Tongue (tissue), 2 donors: ENCODE data around the gene MYO1E. TPM values are rescaled to one million over a fixed set of nuclear protein-coding genes. Genes with fewer than 3 reads are reported as not detected.
"Not testable (repeated sequence)": the region's sequence is repeated elsewhere in the genome, so short reads cannot be mapped to it uniquely, and the experiment has no call there.

Experiments used
- DNase-seq: peaks from one replicate; pipeline ENCODE4 v3.0.0-alpha.2; 2015
- total RNA-seq: library from RNA; depleted of rRNA; stranded (reverse); fragments of >200 nt; gene quantifications from one replicate; pipeline ENCODE4 v1.2.3, GENCODE V29; 2014

MYO1E gene
- total RNA-seq = 66.6 TPM

DNA sequence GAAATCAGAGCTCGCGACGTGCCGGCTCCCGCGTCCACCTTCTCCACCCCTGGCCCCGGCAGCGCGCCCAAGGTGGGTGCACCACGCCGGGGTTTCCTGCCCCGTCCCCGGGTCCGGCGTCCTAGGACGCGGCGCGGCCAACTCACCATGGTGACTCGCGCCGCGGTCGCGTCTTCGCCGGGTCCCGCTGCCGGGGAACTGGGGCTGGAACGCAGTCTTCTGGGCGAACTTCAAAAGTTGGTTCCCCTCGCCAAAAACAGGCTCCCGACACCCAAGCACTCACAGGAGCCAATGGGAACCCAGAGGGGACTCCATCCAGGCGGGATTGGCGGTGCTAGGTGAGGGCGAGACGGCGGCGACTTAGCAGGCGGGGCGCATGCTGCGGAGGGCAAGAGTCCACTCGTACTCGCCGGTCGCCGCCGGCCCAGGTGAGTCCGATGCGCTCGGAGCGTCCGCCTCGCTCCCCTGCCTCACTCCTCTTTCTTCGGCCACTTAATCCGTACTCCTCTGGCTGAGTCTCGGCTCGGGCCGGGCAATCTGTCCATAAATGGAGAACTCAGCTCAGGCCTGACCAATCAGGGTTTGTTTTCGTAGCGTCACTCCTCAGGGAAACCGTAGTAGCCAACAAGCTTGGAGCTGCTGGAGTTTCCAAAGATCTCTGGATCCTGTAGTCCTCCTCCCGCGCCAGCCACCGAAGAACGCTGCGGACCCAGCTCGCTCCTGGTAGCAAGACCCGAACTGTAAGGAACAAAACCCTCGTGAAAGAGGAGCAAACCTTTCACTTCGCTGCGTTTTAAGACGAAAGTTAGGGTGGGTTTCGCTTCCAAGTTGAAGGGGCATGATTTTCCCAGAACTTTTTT lies at the start of gene MYO1E:
Gene MYO1E (minus strand): TSS at position 520 of the 860 bp plus-strand sequence. CDS start 371 bp downstream, at position 149.
- DNase-seq = peak; percentile 98

- DNase-seq = peak; percentile 38
Observed at GRCh38 chr15:59420986-59421618, 48.4 kb upstream of the MYO1E start.

DNA sequence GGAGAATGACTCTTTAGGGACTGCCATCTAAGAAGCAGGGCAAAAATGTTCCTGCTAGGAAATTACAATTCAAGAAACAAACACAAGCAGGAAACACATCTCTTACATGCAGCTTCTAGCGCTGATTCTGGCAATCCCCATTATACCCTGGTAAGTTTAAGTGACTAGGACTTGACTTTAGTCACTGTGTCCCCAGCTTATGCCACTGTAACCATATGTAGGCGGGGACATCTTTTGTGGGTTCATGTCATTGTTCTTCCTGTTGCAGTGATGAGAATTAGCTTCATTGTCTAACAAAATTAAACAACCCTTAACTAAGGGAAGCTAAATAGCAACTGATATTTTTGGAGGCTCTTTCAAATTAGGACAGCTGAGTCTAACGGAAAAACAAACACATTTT lies 47.4 kb upstream of the MYO1E start:
- DNase-seq = no peak

DNA sequence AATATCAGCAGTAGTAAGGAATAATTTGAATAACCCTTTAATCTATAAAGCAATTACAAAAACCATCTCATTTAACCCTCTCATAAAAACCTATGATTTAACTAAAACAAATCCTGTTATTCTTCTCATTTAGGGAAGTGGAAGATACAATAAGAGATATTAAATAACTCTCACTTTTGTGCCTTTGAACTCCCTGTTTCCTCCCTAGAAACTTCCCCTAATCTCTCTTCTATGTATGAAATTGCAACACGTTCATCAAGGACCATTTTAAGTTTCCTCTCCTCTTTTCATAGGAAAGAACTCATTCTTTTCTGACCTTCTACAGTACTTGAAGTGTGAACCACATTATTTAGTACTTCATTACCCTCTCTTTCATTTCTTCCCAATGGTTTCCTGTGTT lies 46.5 kb upstream of the MYO1E start:
- DNase-seq = no peak

DNA sequence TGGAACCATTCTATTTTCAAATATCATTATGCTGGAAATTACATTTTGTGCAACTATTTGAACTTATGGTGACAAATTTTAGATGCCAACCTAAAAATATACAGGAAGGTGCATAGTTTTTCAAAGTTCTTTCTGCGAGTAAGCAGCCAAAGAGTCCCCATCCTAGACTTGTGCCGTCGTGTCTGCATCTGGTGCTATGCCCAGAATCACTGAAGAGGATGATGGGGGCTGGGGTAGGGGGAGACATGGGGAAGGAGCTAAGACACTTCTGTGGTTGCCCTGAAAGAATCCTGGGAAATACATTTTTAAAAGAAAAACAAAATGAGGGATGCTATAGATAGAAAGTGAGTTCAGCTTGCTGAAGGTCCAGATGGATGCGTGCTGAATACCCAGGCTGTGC lies 44.1 kb upstream of the MYO1E start:
- no peak for DNase-seq

DNA sequence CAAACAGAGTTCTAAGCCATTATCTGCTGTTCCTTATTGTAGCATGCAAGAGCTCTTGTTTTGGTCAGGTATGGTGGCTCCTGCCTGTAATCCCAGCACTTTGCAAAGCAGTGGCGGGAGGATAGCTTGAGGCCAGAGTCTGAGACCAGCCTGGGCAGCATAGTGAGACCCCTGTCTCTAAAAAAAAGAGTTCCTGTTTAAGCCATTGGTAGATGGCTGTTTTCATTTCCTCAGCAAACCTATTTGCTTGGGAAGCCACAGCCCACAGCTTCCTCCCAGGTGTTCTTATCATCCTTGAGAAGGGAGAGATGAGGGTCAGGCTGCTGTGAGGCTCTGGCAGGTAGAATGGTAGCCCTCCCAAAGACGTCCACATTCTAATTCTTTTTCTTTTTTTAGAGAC lies 40.9 kb upstream of the MYO1E start:
- no peak for DNase-seq

- DNase-seq = peak; percentile 24
Observed at GRCh38 chr15:59410391-59410896, 37.8 kb upstream of the MYO1E start.

GRCh38 chr15:59407946-59408345 lies 35.3 kb upstream of the MYO1E start:
- DNase-seq = peak; percentile 13

- no peak for DNase-seq
Observed at GRCh38 chr15:59406446-59406845, 33.8 kb upstream of the MYO1E start.

GRCh38 chr15:59405079-59405478 lies 32.4 kb upstream of the MYO1E start:
- no peak for DNase-seq

- DNase-seq = no peak
Observed at GRCh38 chr15:59401824-59402569, 29.3 kb upstream of the MYO1E start.

DNA sequence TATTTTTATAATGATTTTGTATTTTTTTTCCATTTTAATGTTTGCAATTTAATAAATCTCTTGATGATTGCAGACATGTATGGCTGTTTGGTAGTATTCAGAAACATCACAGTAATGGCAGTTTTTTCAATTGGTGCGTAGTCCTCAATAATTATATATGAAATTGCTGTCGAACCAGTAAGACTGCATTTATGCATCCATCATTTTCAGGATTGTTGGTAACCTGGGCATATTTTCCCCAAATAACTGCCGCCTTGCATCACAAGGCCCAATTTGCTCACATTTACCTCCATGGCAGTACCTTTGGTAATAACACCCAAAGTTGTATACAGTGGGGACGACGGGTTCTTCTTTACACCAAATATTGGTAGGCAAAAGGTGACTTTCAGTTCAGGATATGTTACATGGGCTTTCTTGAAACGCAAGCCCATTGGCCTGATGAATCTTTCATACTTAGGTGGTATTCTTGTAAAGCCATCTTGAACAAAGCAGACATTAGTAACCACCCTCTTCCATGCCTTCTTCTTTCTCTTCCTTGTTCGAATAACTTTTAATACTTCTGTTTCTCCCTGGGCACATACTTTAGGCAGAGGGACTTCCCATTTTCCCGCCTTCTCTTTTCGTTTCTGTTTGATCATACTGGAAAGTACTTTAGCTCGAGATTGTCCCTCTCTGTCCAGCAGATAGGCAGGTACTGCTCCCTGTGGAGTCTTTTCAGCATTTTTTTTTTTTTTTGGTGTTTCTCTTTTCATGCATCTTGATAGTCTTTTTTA lies 28.6 kb upstream of the MYO1E start:
- not testable (repeated sequence) for DNase-seq

DNA sequence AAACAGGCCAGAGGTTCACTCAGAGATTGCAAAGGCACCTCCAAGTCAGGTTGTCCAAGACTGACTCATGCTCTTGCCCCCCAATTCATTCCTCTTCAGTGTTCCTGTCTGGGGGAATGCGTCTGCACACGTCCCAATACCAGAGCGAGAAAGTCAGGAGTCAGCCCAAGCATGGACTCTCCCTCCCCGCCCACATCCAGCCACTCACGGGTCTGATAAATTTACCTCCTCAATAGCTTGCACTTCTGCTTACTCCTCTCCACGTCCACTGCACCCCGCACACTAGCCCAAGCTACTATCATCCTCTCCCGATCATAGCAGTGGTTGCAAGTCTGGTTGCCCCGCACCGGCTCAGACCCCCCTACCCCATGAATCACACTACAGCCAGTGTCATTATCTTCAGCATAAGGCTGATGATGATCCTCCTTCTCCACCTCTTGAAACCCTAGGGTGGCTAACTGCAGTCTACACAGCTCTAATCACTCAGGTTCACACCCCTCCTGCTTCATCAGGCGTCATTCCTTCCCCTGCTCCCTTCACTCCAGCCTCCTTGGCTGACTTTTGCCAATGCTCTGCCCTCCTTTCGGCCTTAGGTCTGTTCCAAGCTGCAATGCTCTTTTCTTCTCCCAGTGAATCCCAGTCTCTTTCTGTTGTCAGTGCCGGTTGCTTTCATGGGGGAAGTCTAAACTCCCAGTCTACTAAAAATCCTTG lies 27.6 kb upstream of the MYO1E start:
- DNase-seq = no peak

GRCh38 chr15:59399465-59400102 lies 26.9 kb upstream of the MYO1E start:
- no peak for DNase-seq

GRCh38 chr15:59398220-59398619 lies 25.5 kb upstream of the MYO1E start:
- no peak for DNase-seq

- no peak for DNase-seq
Observed at GRCh38 chr15:59396679-59397078, 24.0 kb upstream of the MYO1E start.

DNA sequence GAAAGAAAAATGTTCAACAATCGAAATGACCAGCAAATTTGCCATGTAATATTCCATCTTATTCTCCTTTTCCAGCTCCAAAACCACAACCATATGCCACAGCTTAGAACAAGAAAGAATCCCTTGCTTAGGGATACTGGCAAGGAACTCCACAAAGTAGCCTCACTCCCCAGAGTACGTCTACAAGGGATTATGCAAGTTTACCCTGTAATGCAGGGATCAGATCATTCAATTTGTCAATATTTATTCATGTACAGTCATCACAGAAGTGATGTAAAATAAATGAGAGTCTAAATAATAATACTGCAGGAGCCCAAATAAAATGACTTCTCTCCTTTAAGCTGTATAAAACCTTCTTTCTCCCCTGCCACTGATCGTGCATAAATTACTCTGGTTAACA lies 23.5 kb upstream of the MYO1E start:
- DNase-seq = no peak

DNA sequence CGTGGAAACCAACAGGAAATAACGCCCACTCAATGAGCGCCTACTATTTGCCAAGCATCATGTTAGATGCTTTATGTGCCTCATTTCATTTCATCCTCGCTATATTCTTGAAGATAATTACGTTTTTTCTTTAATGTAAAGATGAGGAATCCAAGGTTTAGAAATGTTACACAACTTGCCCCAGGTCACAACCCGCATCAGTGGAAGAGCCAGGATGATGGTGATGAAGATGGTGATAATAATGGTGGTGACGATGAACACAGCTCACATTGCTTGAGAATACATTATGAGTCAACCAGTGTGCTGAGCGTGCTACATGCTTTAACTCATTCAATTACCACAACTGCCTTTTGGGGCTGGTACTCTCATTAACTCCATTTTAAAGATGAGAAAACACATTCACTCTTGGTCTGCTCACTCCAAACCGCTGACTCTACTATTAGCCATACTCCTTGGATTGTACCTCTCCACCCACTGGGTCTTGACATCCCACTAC lies 21.5 kb upstream of the MYO1E start:
- no peak for DNase-seq

GRCh38 chr15:59392299-59392698 lies 19.6 kb upstream of the MYO1E start:
- no peak for DNase-seq

GRCh38 chr15:59388670-59389069 lies 16.0 kb upstream of the MYO1E start:
- DNase-seq = no peak
